ENCODE data around the gene CPA4.

GRCh38 chr7:130296221-130296951 lies 3.4 kb downstream of the CPA4 start:
- TF ChIP-seq CTCF (IDR thresholded peaks at IDR 0.05) (no peak), POLR2A (IDR thresholded peaks at IDR 0.05) (no peak)
